ENCODE measurements around the gene CTNNB1. TPM values are rescaled to one million over a fixed set of nuclear protein-coding genes. Genes with fewer than 3 reads are reported as not detected.

Gene CTNNB1
- total RNA-seq, 3 donors from 2014 or later, result 419 to 687 (median 617) TPM

GRCh38 chr3:41249318-41249717, 50.0 kb downstream of the CTNNB1 start:
- TF ChIP-seq CTCF (IDR thresholded peaks at IDR 0.05) (no peak), POLR2AphosphoS5 (IDR thresholded peaks at IDR 0.05) (no peak), POLR2A (IDR thresholded peaks at IDR 0.05) (no peak)
- no peak for DNase-seq (ENCODE audit: low spot score in 2 of 2)
- Histone ChIP-seq H3K27me3 (no peaks in the 10 kb centered on the region), H3K4me1 (no peaks in the 10 kb centered on the region), H3K4me3 (no peak overlapping the region), H3K36me3 (no peaks in the 10 kb centered on the region), H3K9me3 (no peaks in the 10 kb centered on the region), H3K27ac (no peak overlapping the region)
- intact Hi-C loops (cut with DNase I; ENCODE audit: low total_unique reads), result no loop called here

DNA sequence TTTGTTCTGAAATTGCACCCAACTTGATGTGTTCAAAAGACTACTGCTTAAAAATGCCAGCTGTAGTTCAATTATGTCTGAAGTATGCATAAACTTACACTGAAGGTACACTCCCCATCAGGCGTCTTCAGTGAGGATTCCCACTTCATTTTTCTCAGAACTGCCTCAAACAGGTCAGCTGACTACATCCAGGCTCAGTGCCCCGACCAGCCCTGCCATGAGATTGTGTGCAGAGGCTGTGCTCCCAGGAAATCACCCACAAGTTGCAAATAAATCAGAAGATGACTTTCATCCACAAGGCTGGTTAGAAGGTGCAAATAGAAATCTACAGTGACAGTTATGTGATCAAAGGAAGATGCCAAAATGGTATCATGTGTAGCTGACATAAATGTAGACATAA, 51.5 kb downstream of the CTNNB1 start:
- TF ChIP-seq POLR2AphosphoS5 (IDR thresholded peaks at IDR 0.05), result no peak
- TF ChIP-seq POLR2A (IDR thresholded peaks at IDR 0.05), result no peak
- TF ChIP-seq CTCF (IDR thresholded peaks at IDR 0.05), result no peak
- Histone ChIP-seq H3K4me3 (no peak overlapping the region), H3K9me3 (no peaks in the 10 kb centered on the region), H3K4me1 (no peaks in the 10 kb centered on the region), H3K36me3 (no peaks in the 10 kb centered on the region), H3K27ac (no peak overlapping the region), H3K27me3 (no peaks in the 10 kb centered on the region)
- DNase-seq (ENCODE audit: low spot score in 2 of 2), result no peak
- intact Hi-C loops (cut with DNase I; ENCODE audit: low total_unique reads), result no loop called here

DNA sequence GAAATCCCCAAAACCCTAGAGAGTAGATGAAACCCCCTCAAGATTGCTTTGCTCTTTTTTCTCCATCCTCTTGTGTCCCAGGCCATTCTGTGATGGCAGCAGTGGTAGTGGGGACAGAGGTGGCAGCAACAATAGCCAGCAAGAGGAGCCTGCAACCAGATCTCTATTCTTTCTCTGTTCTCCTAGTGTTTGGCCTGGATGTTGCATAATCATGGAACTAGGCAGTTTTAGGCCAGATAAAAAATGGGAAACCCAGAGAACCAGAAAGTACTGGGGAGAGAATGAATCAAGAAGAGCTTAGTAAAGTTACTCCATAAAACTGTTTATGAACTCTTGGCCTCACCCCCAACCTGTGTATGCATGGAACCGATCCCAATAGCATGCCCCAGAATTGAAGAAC, 52.3 kb downstream of the CTNNB1 start:
- TF ChIP-seq POLR2AphosphoS5 (IDR thresholded peaks at IDR 0.05) (no peak), CTCF (IDR thresholded peaks at IDR 0.05) (no peak), POLR2A (IDR thresholded peaks at IDR 0.05) (no peak)
- Histone ChIP-seq H3K9me3 (no peaks in the 10 kb centered on the region), H3K4me1 (no peaks in the 10 kb centered on the region), H3K4me3 (no peak overlapping the region), H3K27me3 (no peaks in the 10 kb centered on the region), H3K36me3 (no peaks in the 10 kb centered on the region), H3K27ac (no peak overlapping the region)
- intact Hi-C loops (cut with DNase I; ENCODE audit: low total_unique reads), result no loop called here
- DNase-seq (ENCODE audit: low spot score in 2 of 2), result no peak

DNA sequence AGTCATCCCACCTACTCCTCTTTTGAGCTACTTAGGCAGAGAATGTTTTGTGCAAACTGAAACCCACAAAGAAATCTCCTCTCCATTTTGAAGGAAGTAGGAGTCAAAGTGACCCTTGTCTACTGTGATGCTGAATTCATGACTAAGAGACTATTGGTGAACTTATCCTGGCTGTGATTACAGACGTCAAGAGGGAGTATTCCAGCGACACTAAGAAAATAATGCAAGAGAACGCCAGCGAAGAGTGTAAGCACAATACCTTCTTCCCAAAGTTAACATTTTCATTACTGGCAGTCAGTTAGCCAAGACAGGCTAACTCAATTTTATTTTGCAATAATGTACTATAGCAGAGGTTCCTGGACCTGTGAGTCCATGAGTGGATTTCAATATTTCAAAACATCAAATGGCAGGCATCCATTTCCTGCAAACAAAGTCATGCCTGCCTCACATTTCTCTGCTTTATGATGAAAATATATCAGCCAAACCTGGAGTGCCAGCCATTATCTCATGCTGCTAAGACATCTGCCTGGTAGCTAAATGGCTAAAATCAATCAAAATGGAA, 59.0 kb downstream of the CTNNB1 start:
- Histone ChIP-seq H3K27me3 (no peaks in the 10 kb centered on the region), H3K36me3 (no peaks in the 10 kb centered on the region), H3K4me1 (no peaks in the 10 kb centered on the region), H3K9me3 (no peaks in the 10 kb centered on the region), H3K4me3 (no peak overlapping the region), H3K27ac (no peak overlapping the region)
- no peak for TF ChIP-seq POLR2AphosphoS5 (IDR thresholded peaks at IDR 0.05)
- TF ChIP-seq POLR2A (IDR thresholded peaks at IDR 0.05), result no peak
- TF ChIP-seq CTCF (IDR thresholded peaks at IDR 0.05), result no peak
- intact Hi-C loops (cut with DNase I; ENCODE audit: low total_unique reads), result no loop called here
- DNase-seq (ENCODE audit: low spot score in 2 of 2), result no peak

DNA sequence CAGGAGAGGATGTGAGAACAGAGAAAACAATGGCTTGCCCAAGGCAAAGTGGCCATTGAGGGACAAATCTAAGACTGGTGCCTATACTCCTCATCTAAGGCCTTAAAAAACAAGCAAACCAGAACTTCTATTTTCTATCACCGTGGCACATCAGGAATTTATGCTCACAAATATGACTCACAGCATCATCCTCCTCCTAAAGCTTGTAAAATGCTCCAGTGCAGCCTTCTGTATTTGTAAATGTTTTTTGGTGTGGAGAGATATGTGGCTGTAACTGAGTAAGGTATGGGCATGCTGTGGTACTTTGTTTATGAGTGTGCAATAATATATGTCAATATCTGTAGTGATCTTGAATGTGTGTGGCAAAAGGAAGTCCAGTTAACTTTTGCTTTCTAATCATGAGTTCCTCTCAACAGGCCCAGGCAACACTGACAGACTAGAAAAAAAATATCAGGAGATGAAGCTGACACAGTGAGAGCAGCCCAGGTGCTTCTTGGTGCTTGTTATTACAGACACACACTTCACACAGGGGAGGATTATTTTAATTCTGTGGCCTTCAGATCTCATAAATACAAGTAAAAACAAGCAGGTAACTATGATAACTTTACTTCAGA, 60.3 kb downstream of the CTNNB1 start:
- Histone ChIP-seq H3K36me3 (no peaks in the 10 kb centered on the region), H3K4me3 (no peak overlapping the region), H3K27ac (no peak overlapping the region), H3K4me1 (no peaks in the 10 kb centered on the region), H3K27me3 (no peaks in the 10 kb centered on the region), H3K9me3 (no peaks in the 10 kb centered on the region)
- TF ChIP-seq CTCF (IDR thresholded peaks at IDR 0.05), result no peak
- no peak for TF ChIP-seq POLR2A (IDR thresholded peaks at IDR 0.05)
- TF ChIP-seq POLR2AphosphoS5 (IDR thresholded peaks at IDR 0.05), result no peak
- intact Hi-C loops (cut with DNase I; ENCODE audit: low total_unique reads), result no loop called here
- no peak for DNase-seq (ENCODE audit: low spot score in 2 of 2)

Data from breast epithelium (tissue), 4 donors.